Sigmoid colon (tissue), 4 donors: ENCODE data around the gene CRADD.

Experiments
- EP300 ChIP-seq, 4 donors: sonication (generic); formaldehyde crosslinking; IDR thresholded peaks; one replicate each; pipeline ENCODE4 v1.6.1; 2017; ENCODE audit warnings: antibody characterized with exemption in 4 of 4
- TF ChIP-seq, protein P1 (sequence below), 4 experiments: fragments of 450-650 bp in 3 of 4; fragments of 200-600 bp in 1 of 4; IDR thresholded peaks; one replicate each; pipeline ENCODE4 v1.5.1; 2016 to 2019; ENCODE audit warnings: antibody characterized with exemption in 4 of 4, mild to moderate bottlenecking in 3 of 4, moderate library complexity in 2 of 4

GRCh38 chr12:93704122-93704521, 26.9 kb downstream of the CRADD start:
- TF ChIP-seq, protein P1, sequence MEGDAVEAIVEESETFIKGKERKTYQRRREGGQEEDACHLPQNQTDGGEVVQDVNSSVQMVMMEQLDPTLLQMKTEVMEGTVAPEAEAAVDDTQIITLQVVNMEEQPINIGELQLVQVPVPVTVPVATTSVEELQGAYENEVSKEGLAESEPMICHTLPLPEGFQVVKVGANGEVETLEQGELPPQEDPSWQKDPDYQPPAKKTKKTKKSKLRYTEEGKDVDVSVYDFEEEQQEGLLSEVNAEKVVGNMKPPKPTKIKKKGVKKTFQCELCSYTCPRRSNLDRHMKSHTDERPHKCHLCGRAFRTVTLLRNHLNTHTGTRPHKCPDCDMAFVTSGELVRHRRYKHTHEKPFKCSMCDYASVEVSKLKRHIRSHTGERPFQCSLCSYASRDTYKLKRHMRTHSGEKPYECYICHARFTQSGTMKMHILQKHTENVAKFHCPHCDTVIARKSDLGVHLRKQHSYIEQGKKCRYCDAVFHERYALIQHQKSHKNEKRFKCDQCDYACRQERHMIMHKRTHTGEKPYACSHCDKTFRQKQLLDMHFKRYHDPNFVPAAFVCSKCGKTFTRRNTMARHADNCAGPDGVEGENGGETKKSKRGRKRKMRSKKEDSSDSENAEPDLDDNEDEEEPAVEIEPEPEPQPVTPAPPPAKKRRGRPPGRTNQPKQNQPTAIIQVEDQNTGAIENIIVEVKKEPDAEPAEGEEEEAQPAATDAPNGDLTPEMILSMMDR (IDR thresholded peaks at IDR 0.05), result no peak
- TF ChIP-seq EP300 (IDR thresholded peaks at IDR 0.05), result peak in 1 of 4 donors; percentile 72
